Endodermal cell (in vitro differentiated cells): ENCODE measurements around the gene SMIM43. TPM values are rescaled to one million over a fixed set of nuclear protein-coding genes. Genes with fewer than 3 reads are reported as not detected.

ENCODE experiments used
- DNase-seq: peaks from one replicate; pipeline ENCODE4 v3.0.0-alpha.2; 2017
- H3K27ac ChIP-seq: 2 replicates; pipeline ENCODE4 v1.5.1; 2013; ENCODE audit warnings: mild to moderate bottlenecking, low read depth, low read length, moderate library complexity
- H3K27me3 ChIP-seq: 2 replicates; pipeline ENCODE4 v1.6.1; 2013; ENCODE audit warnings: mild to moderate bottlenecking, low read length, moderate library complexity; ENCODE audit not compliant: insufficient read depth, control insufficient read depth, poor library complexity, severe bottlenecking
- H3K36me3 ChIP-seq: 2 replicates; pipeline ENCODE4 v1.7.0; 2013; ENCODE audit warnings: mild to moderate bottlenecking, low read length, moderate library complexity; ENCODE audit not compliant: control insufficient read depth, insufficient read depth
- H3K4me1 ChIP-seq: one replicate; pipeline ENCODE4 v1.7.0; 2013; ENCODE audit warnings: low read length; ENCODE audit not compliant: control insufficient read depth, insufficient read depth
- H3K4me3 ChIP-seq: 2 replicates; pipeline ENCODE4 v1.5.1; 2013; ENCODE audit warnings: mild to moderate bottlenecking, low read length, moderate library complexity
- H3K9ac ChIP-seq: 2 replicates; pipeline ENCODE4 v1.6.1; 2013; ENCODE audit warnings: mild to moderate bottlenecking, low read length, moderate library complexity; ENCODE audit not compliant: poor library complexity, severe bottlenecking; ENCODE audit errors: extremely low read depth
- H3K9me3 ChIP-seq: 2 replicates; pipeline ENCODE4 v1.6.1; 2013; ENCODE audit warnings: mild to moderate bottlenecking, low read length, moderate library complexity; ENCODE audit not compliant: control insufficient read depth
- H3K27ac Mint-ChIP-seq: 2 replicates; pipeline ENCODE4 v1.8.0; 2020; ENCODE audit warnings: mixed read lengths
- H3K27me3 Mint-ChIP-seq: 2 replicates; pipeline ENCODE4 v1.8.0; 2021; ENCODE audit warnings: mild to moderate bottlenecking, mixed read lengths; ENCODE audit not compliant: insufficient read depth
- H3K36me3 Mint-ChIP-seq: 2 replicates; pipeline ENCODE4 v1.8.0; 2020; ENCODE audit warnings: low read depth, mixed read lengths
- H3K4me1 Mint-ChIP-seq: 2 replicates; pipeline ENCODE4 v1.8.0; 2020; ENCODE audit warnings: mixed read lengths
- H3K4me3 Mint-ChIP-seq: 2 replicates; pipeline ENCODE4 v1.8.0; 2020; ENCODE audit warnings: mild to moderate bottlenecking, moderate library complexity, mixed read lengths
- H3K9me3 Mint-ChIP-seq: 2 replicates; pipeline ENCODE4 v1.8.0; 2020; ENCODE audit warnings: mild to moderate bottlenecking, mixed read lengths
- CTCF ChIP-seq: fragments of 200-600 bp; sonication (generic); conservative IDR thresholded peaks from 2 replicates; pipeline ENCODE4 v1.5.0; 2021; ENCODE audit warnings: antibody characterized with exemption, mild to moderate bottlenecking
- WGBS, 2 experiments: methylation state at CpG; one replicate each; pipeline versions ENCODE4 v1.1.5 to v1.1.7; 2013; ENCODE audit warnings: missing lambda C conversion rate in 2 of 2, mixed read lengths in 1 of 2; ENCODE audit not compliant: insufficient coverage in 1 of 2, insufficient read length in 1 of 2; 5-methylcytosine and 5-hydroxymethylcytosine counted together
- total RNA-seq, 2 donors: library from RNA; stranded (reverse); fragmentation: NEBNext Ultra II Directional in 1 of 2; extraction: Animal tissue kit (Norgen Biotek cat#: 25700) in 1 of 2; gene quantifications; 2 replicates in 1 of 2; 3 replicates in 1 of 2; pipeline ENCODE4 v1.2.1, GENCODE V29; 2021

Gene SMIM43
- total RNA-seq, 2 donors from 2014 or later, result not detected

DNA sequence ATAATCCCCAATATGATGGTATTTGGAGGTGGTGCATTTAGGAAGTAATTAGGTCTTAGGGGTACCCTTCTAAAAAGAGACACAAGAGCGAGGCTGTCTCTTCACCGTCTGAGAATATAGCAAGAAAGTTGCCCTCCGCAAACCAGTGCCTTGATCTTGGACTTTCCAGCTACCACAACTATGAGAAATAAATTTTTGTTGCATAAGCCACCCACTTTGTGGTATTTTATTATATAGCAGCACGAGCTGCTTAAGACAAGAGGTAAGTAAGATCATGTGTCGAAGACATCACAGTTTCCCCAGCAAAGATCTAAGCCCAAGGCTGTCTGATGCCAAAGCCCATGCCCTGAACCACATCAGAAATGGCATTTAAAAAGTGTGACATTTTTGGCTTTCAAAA, 26.5 kb upstream of the SMIM43 start:
- 92 to 95% methylated on average over 2 to 5 of the region's 5 CpGs for WGBS, 2 experiments
- Mint-ChIP-seq H3K27me3 (peaks cover 7% of the 10 kb centered on the region), H3K36me3 (no peaks in the 10 kb centered on the region), H3K9me3 (no peaks in the 10 kb centered on the region), H3K4me1 (peaks cover 10% of the 10 kb centered on the region), H3K4me3 (no peak overlapping the region), H3K27ac (no peak overlapping the region)
- Histone ChIP-seq H3K4me3 (no peak overlapping the region), H3K9ac (no peak overlapping the region), H3K4me1 (no peaks in the 10 kb centered on the region), H3K27me3 (no peaks in the 10 kb centered on the region), H3K9me3 (no peaks in the 10 kb centered on the region), H3K36me3 (no peaks in the 10 kb centered on the region), H3K27ac (no peak overlapping the region)
- TF ChIP-seq CTCF, result no peak
- no peak for DNase-seq

DNA sequence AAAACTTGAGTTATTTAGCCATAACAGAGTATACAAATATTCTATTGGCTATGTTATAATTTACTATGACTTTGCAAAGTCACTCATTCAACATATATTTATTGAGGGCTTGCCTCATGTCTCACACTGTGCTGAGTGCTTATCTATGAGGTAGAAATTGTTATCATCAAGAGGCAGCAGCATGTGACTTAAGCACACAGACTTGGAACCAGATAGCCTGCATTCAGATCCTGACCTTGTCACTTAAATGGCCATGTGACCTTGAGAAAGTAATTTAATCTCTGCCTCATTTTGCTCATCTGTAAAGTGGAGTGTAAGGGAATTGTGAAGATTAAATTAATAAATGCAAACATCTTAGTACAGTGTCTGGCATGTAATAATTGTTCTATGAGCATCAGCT, 26.0 kb upstream of the SMIM43 start:
- no peak overlapping the region for H3K9ac ChIP-seq
- no peak for TF ChIP-seq CTCF
- H3K9me3 ChIP-seq, result no peaks in the 10 kb centered on the region
- no peak overlapping the region for H3K4me3 Mint-ChIP-seq
- H3K4me3 ChIP-seq, result no peak overlapping the region
- peaks cover 10% of the 10 kb centered on the region for H3K4me1 Mint-ChIP-seq
- no peak overlapping the region for H3K27ac ChIP-seq
- no peak overlapping the region for H3K27ac Mint-ChIP-seq
- DNase-seq, result no peak
- H3K27me3 ChIP-seq, result no peaks in the 10 kb centered on the region
- H3K9me3 Mint-ChIP-seq, result no peaks in the 10 kb centered on the region
- no peaks in the 10 kb centered on the region for H3K4me1 ChIP-seq
- peaks cover 7% of the 10 kb centered on the region for H3K27me3 Mint-ChIP-seq
- H3K36me3 Mint-ChIP-seq, result no peaks in the 10 kb centered on the region
- no peaks in the 10 kb centered on the region for H3K36me3 ChIP-seq

DNA sequence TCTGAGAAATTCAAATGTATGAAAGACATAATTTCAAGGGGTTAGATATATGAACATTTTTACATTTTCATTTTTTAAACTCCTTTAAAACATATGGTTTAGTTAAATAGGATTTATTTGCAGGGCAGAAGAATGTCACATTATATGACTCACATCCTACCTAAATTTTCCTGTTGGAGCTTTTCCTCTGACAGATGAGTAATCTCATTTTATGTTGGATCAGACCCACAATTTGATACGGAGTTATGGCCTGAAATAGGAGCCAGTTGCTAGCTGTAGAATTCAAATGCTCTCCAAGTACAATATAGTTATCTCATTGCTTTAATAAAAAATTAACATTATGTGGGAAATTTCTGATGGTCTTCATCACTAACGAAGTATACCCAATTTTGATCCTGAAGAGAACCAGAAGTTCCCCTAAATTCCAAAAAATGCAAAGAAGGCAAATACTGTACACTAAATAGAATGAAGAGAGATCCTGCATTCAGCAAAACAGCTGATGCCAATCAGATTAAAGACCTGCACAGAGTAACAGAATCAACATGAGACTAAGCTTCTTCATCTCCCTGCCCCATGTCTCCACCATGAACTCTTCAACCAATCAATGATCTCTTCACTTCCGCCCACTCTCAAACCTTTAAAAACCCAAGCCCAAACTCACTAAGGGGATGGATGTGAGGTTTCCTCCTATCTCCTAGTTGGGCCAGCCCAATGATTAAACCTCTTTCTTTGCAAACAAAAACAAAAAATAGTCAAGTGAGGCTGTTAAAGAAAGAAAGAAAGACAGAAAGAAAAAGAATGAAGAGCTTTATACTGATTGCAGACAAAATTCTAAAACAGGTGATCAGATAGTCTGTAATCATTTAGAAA, 25.2 kb upstream of the SMIM43 start:
- TF ChIP-seq CTCF, result no peak
- H3K4me1 Mint-ChIP-seq, result peaks cover 10% of the 10 kb centered on the region
- Histone ChIP-seq H3K27me3 (no peaks in the 10 kb centered on the region), H3K9ac (no peak overlapping the region), H3K36me3 (no peaks in the 10 kb centered on the region), H3K4me3 (no peak overlapping the region), H3K4me1 (no peaks in the 10 kb centered on the region), H3K27ac (no peak overlapping the region), H3K9me3 (no peaks in the 10 kb centered on the region)
- peaks cover 8% of the 10 kb centered on the region for H3K27me3 Mint-ChIP-seq
- no peak overlapping the region for H3K27ac Mint-ChIP-seq
- WGBS, 2 experiments, result 96% methylated on average over 3 of the region's 3 CpGs; no CpG with 5 or more reads in 1 of the 2 experiments
- no peaks in the 10 kb centered on the region for H3K36me3 Mint-ChIP-seq
- H3K9me3 Mint-ChIP-seq, result no peaks in the 10 kb centered on the region
- no peak for DNase-seq
- H3K4me3 Mint-ChIP-seq, result no peak overlapping the region
